Stimulated activated CD8-positive, alpha-beta memory T cell treated with anti-CD3 and anti-CD28 coated beads, Interleukin-7, amount 100 ng/mL, for 4 hours (primary cell): Measurements from ENCODE around the gene MRGPRD.

ENCODE experiments used
- DNase-seq, 2 donors: peaks; one replicate each; pipeline ENCODE4 v3.0.0-alpha.2; 2020; ENCODE audit warnings: low read depth in 2 of 2

The MRGPRD gene

GRCh38 chr11:68931911-68932310 is 48.9 kb downstream of the MRGPRD start:
- DNase-seq, result no peak

DNA sequence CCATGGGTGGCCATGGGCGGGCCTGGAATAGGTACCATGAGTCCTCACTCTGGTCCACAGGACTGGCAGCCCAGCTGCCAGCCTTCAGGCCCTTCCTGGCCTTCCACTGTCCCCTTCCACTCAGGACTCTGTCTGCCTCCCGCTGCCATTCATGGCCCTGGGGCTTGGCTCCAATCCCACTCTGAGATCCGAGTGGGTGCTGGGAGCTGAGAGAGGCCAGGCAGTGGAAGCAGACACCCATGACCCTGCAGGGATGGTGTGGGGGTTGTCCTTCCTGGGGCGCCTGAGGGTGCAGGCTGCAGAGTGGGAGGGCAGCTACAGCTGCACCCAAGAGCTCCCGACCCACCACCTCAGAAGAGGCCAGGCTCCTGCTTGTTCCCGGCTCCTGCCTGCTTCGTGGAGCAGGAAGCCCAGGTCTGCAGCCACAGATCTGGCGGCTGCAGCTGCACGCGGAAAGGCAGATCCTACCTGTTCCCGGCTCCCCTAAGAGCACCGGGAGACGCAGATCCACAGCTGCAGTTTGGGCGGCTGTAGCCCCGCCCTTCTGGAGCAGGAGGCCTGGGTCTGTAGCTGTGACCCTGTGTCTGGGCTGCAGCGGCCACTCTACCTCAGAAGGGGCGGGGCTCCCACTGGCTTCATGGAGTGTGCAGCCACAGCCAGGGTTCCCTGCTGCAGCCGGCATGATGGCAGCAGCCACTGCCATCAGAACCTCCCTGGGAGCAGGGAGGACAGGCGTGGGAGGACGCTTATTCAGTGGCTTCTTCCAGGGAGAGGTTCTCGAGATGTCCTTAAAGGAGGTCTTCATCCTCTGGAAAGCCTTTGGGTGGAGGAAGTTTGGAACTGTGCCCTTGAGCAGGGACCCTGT is 49.6 kb downstream of the MRGPRD start:
- DNase-seq, result no peak
